Vagina (tissue), 2 donors: ENCODE results near the gene CLEC5A. TPM values are rescaled to one million over a fixed set of nuclear protein-coding genes. Genes with fewer than 3 reads are reported as not detected.

Source experiments
- DNase-seq, 2 donors: peaks; one replicate each; pipeline ENCODE4 v3.0.0-alpha.2; 2017; ENCODE audit errors: extremely low spot score in 2 of 2
- H3K27ac ChIP-seq: fragments of 200-600 bp; sonication (generic); one replicate; pipeline ENCODE4 v1.5.1; 2019
- H3K27me3 ChIP-seq: fragments of 200-600 bp; sonication (generic); one replicate; pipeline ENCODE4 v1.5.1; 2019
- H3K36me3 ChIP-seq, 2 donors: fragments of 200-600 bp; sonication (generic); one replicate each; pipeline ENCODE4 v1.5.1; 2017 to 2019
- H3K4me1 ChIP-seq: fragments of 200-600 bp; sonication (generic); one replicate; pipeline ENCODE4 v1.5.1; 2019
- H3K4me3 ChIP-seq, 2 donors: fragments of 200-600 bp; sonication (generic); 1 replicate in 1 of 2; 2 replicates in 1 of 2; pipeline ENCODE4 v1.5.1; 2016 to 2019
- H3K9me3 ChIP-seq: fragments of 200-600 bp; sonication (generic); one replicate; pipeline ENCODE4 v1.5.1; 2019
- CTCF ChIP-seq, 3 experiments: fragments of 450-650 bp in 2 of 3; fragments of 200-600 bp in 1 of 3; sonication (generic) in 1 of 3; IDR thresholded peaks; one replicate each; pipeline ENCODE4 v1.5.1; 2017 to 2019; ENCODE audit warnings: antibody characterized with exemption in 3 of 3, mild to moderate bottlenecking in 2 of 3, moderate library complexity in 2 of 3
- POLR2A ChIP-seq, 2 donors: fragments of 450-650 bp; IDR thresholded peaks; one replicate each; pipeline ENCODE4 v1.6.1; 2017; ENCODE audit warnings: antibody characterized with exemption in 2 of 2, mild to moderate bottlenecking in 2 of 2, moderate library complexity in 2 of 2
- POLR2AphosphoS5 ChIP-seq, 2 donors: sonication (generic); formaldehyde crosslinking; IDR thresholded peaks; one replicate each; pipeline ENCODE4 v1.9.0; 2017; ENCODE audit warnings: antibody characterized with exemption in 2 of 2, mild to moderate bottlenecking in 2 of 2, low read depth in 1 of 2; ENCODE audit not compliant: insufficient read depth in 1 of 2
- intact Hi-C: fragments of 100-400 bp; cut with DNase I; formaldehyde crosslinking; loops from one replicate; pipeline ENCODE4 v1.15.1; 2023
- total RNA-seq: library from RNA; depleted of rRNA; stranded (reverse); fragments of >200 nt; gene quantifications from one replicate; pipeline ENCODE4 v1.2.3, GENCODE V29; 2016

The CLEC5A gene
- 0.49 TPM for total RNA-seq

DNA sequence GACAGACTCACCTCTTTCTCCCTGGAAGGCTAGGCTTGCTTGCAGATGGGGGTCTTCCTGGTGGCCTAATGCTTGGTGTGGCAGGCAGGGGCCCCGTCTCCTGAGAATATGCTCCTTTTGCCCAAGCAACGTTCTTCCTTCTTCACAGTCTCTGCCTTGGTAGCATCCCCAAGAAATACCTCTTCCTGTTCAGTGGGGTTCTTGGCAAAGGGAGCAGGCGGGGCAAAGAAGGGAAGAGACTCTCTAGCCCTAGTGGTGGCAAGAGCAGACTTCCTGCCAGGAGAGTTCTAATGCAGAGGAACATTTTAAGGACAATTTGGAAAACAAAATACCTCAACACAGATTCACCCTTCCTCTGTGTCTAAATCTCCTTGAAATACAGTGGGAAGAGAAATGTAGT, at the start of gene CLEC5A:
Gene CLEC5A (minus strand): TSS at position 179 of the 400 bp plus-strand sequence. CDS start 682 bp downstream, outside the sequence.
- Histone ChIP-seq H3K4me1 (no peaks in the 10 kb centered on the region), H3K4me3 (no peak within 1 kb of the TSS), H3K36me3 (no peaks in the 10 kb centered on the region), H3K27me3 (no peaks in the 10 kb centered on the region), H3K27ac (no peak within 1 kb of the TSS), H3K9me3 (no peaks in the 10 kb centered on the region)
- no peak for TF ChIP-seq CTCF (IDR thresholded peaks at IDR 0.05)
- no peak for TF ChIP-seq POLR2AphosphoS5 (IDR thresholded peaks at IDR 0.05; ENCODE audit: insufficient read depth in 1 of 2, low read depth in 1 of 2)
- TF ChIP-seq POLR2A (IDR thresholded peaks at IDR 0.05): no peak
- DNase-seq: no peak
- intact Hi-C loops: no loop called here

DNA sequence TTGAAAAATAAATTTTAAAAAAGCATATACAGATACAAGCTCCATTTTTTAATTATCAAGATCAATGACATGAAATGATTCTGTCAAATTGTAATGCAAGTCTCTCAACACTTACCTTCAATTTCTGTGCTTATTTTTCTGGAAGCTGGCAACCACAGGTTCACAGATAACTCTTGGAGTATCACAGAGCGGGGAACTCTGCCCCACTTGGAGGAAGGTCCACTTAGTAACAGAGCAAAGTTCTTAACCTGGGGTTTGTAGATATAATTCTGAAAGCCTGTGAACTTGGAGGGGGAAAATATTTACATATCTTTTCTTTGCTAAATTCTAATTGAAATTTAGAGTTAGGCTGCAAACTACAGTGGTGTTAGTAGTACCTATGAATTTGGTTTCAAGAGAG, 46.6 kb upstream of the CLEC5A start:
- H3K27ac ChIP-seq: no peak overlapping the region
- no peak for TF ChIP-seq POLR2AphosphoS5 (IDR thresholded peaks at IDR 0.05; ENCODE audit: insufficient read depth in 1 of 2, low read depth in 1 of 2)
- H3K36me3 ChIP-seq: no peaks in the 10 kb centered on the region
- intact Hi-C loops: no loop called here
- H3K27me3 ChIP-seq: no peaks in the 10 kb centered on the region
- no peak for DNase-seq
- H3K4me3 ChIP-seq: no peak overlapping the region
- no peaks in the 10 kb centered on the region for H3K9me3 ChIP-seq
- H3K4me1 ChIP-seq: no peaks in the 10 kb centered on the region

DNA sequence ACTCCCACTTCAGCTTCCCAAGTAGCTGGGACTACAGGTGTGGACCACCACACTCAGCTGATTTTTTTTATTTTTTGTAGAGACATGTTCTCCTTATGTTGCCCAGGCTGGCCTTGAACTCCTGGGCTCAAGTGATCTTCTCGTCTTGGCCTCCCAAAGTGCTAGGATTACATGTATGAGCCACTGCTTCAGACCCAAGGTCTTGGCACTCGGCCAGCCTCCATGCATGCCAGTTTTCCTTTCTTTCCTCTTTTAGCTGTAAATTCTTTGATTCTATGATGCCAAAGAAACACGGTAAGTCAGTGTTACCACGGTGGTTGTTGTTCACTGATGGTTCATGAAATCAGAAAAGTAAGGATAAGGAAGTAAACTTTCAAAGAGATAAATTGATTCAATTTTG, 45.9 kb upstream of the CLEC5A start:
- TF ChIP-seq POLR2AphosphoS5 (IDR thresholded peaks at IDR 0.05; ENCODE audit: insufficient read depth in 1 of 2, low read depth in 1 of 2): no peak
- no peak for TF ChIP-seq POLR2A (IDR thresholded peaks at IDR 0.05)
- no peak for TF ChIP-seq CTCF (IDR thresholded peaks at IDR 0.05)
- intact Hi-C loops: no loop called here
- H3K9me3 ChIP-seq: no peaks in the 10 kb centered on the region

DNA sequence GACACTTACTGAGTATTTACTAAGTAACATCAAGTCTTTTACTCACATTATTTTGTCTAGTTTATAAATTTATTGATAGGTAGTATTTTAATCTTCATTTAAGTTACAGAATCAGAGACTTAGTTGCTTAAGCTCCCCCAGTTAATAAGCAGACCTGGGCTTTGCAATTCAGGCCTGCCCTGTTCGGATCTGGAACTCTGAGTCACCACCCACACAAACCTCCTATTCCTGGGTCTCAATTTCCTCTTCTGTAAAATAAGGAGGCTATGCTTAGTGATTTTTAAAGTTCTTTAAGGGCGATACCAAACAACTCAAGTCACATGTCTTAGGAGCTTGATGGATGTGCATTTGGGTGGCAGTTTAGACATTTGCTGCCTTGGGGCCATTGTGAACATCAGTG, 45.4 kb upstream of the CLEC5A start:
- Histone ChIP-seq H3K4me3 (no peak overlapping the region), H3K27ac (no peak overlapping the region), H3K27me3 (no peaks in the 10 kb centered on the region), H3K4me1 (no peaks in the 10 kb centered on the region), H3K9me3 (no peaks in the 10 kb centered on the region), H3K36me3 (no peaks in the 10 kb centered on the region)
- DNase-seq: no peak
- intact Hi-C loops: no loop called here
- no peak for TF ChIP-seq POLR2AphosphoS5 (IDR thresholded peaks at IDR 0.05; ENCODE audit: insufficient read depth in 1 of 2, low read depth in 1 of 2)
- no peak for TF ChIP-seq POLR2A (IDR thresholded peaks at IDR 0.05)
- no peak for TF ChIP-seq CTCF (IDR thresholded peaks at IDR 0.05)

More for the DNA sequence above, 45.9 kb upstream of the CLEC5A start:
- Histone ChIP-seq H3K4me3 (no peak overlapping the region), H3K36me3 (no peaks in the 10 kb centered on the region), H3K27ac (no peak overlapping the region), H3K4me1 (no peaks in the 10 kb centered on the region), H3K27me3 (no peaks in the 10 kb centered on the region)
- no peak for DNase-seq

- H3K4me1 ChIP-seq: no peaks in the 10 kb centered on the region
- TF ChIP-seq POLR2A (IDR thresholded peaks at IDR 0.05) (no peak), POLR2AphosphoS5 (IDR thresholded peaks at IDR 0.05; ENCODE audit: insufficient read depth in 1 of 2, low read depth in 1 of 2) (no peak), CTCF (IDR thresholded peaks at IDR 0.05) (no peak)
- intact Hi-C loops: no loop called here
These were observed 44.4 kb upstream of the CLEC5A start for GRCh38 chr7:141991140-141991539.

More at GRCh38 chr7:141991140-141991539, 44.4 kb upstream of the CLEC5A start:
- no peaks in the 10 kb centered on the region for H3K36me3 ChIP-seq
- no peak for DNase-seq
- no peaks in the 10 kb centered on the region for H3K9me3 ChIP-seq
- H3K27me3 ChIP-seq: no peaks in the 10 kb centered on the region
- no peak overlapping the region for H3K4me3 ChIP-seq
- no peak overlapping the region for H3K27ac ChIP-seq
